PC-9 (cell line): ENCODE data around the gene LHX8. TPM values are rescaled to one million over a fixed set of nuclear protein-coding genes. Genes with fewer than 3 reads are reported as not detected.

ENCODE experiments used
- BruUV-seq: library from RNA; stranded (reverse); fragments of 400-500 nt; replicated peaks from 2 replicates; lab custom pipeline; 2021; lab: Mats Ljungman, UMichigan
- CTCF ChIA-PET: fragments of 300-600 bp; sonication (Branson Sonifier 250); formaldehyde crosslinking; loops from one replicate; lab custom pipeline; 2022; ENCODE audit warnings: antibody characterized with exemption; lab: Charles Lee
- POLR2A ChIA-PET: fragments of 300-600 bp; sonication (Branson Sonifier 250); formaldehyde crosslinking; loops from one replicate; lab custom pipeline; 2022; ENCODE audit warnings: antibody characterized with exemption; ENCODE audit not compliant: unreplicated experiment; lab: Charles Lee
- DNase-seq, 2 experiments: peaks; one replicate each; pipeline versions ENCODE4 v3.0.0 to v3.0.0-alpha.2; 2015 to 2022; ENCODE audit warnings: mixed read lengths in 1 of 2
- H2AFZ ChIP-seq: fragments of 200-600 bp; sonication (generic); 2 replicates; pipeline ENCODE4 v1.8.1; 2017; ENCODE audit warnings: antibody characterized with exemption
- H3F3A ChIP-seq: fragments of 200-600 bp; sonication (generic); 2 replicates; pipeline ENCODE4 v1.8.1; 2017; ENCODE audit warnings: antibody characterized with exemption, mild to moderate bottlenecking, low read depth; ENCODE audit not compliant: insufficient read depth
- H3K27ac ChIP-seq: fragments of 200-600 bp; sonication (generic); 2 replicates; pipeline ENCODE4 v1.6.1; 2016; ENCODE audit warnings: mixed run types
- H3K27me3 ChIP-seq: fragments of 200-600 bp; sonication (generic); 2 replicates; pipeline ENCODE4 v1.6.1; 2016; ENCODE audit warnings: low read depth, mixed run types; ENCODE audit not compliant: insufficient read depth
- H3K36me3 ChIP-seq: fragments of 200-600 bp; sonication (generic); 2 replicates; pipeline ENCODE4 v1.6.1; 2016; ENCODE audit warnings: low read depth, mixed run types
- H3K4me1 ChIP-seq: fragments of 200-600 bp; sonication (generic); replicated peaks from 2 replicates; pipeline ENCODE4 v1.6.1; 2016; ENCODE audit warnings: mixed run types; ENCODE audit not compliant: insufficient read depth
- H3K4me2 ChIP-seq: fragments of 200-600 bp; sonication (generic); 2 replicates; pipeline ENCODE4 v1.6.1; 2017; ENCODE audit warnings: mixed run types
- H3K4me3 ChIP-seq: fragments of 200-600 bp; sonication (generic); 2 replicates; pipeline ENCODE4 v1.6.1; 2016; ENCODE audit warnings: mixed run types
- H3K79me2 ChIP-seq: fragments of 200-600 bp; sonication (generic); 2 replicates; pipeline ENCODE4 v1.6.1; 2017; ENCODE audit warnings: low read depth, mixed run types
- H3K9me2 ChIP-seq: fragments of 200-600 bp; sonication (generic); 2 replicates; pipeline ENCODE4 v1.8.1; 2017; ENCODE audit warnings: mild to moderate bottlenecking; ENCODE audit not compliant: insufficient read depth
- H3K9me3 ChIP-seq: fragments of 200-600 bp; sonication (generic); 2 replicates; pipeline ENCODE4 v1.8.1; 2016; ENCODE audit warnings: low read depth; ENCODE audit not compliant: insufficient read depth
- H4K20me1 ChIP-seq: fragments of 200-600 bp; sonication (generic); 2 replicates; pipeline ENCODE4 v1.8.1; 2017; ENCODE audit not compliant: insufficient read depth
- CTCF ChIP-seq: fragments of 200-600 bp; sonication (generic); conservative IDR thresholded peaks from 2 replicates; pipeline ENCODE4 v1.6.1; 2017; ENCODE audit warnings: mixed run types, antibody characterized with exemption, mild to moderate bottlenecking, moderate library complexity
- EZH2 ChIP-seq: fragments of 200-600 bp; sonication (generic); IDR thresholded peaks from 2 replicates; pipeline ENCODE4 v1.8.0; 2017; ENCODE audit warnings: antibody characterized with exemption, low read depth
- intact Hi-C: fragments of 100-400 bp; cut with micrococcal nuclease; formaldehyde crosslinking; loops from one replicate; pipeline ENCODE4 v1.10.0; 2022; ENCODE audit not compliant: unreplicated experiment
- total RNA-seq: library from RNA; stranded (reverse); gene quantifications from 2 replicates; pipeline ENCODE4 v1.2.3, GENCODE V29; 2021

Gene LHX8
- total RNA-seq, 1 experiment from 2014 or later = not detected

- BruUV-seq = no TSS peak
- Histone ChIP-seq H3K27ac (no peak overlapping the region), H3K9me3 (no peaks in the 10 kb centered on the region), H3F3A (no peaks in the 10 kb centered on the region), H3K36me3 (no peaks in the 10 kb centered on the region), H3K79me2 (no peaks in the 10 kb centered on the region), H3K4me3 (no peak overlapping the region), H3K27me3 (no peaks in the 10 kb centered on the region), H2AFZ (no peak overlapping the region), H3K4me2 (no peak overlapping the region), H3K4me1 (no peaks in the 10 kb centered on the region), H3K9me2 (no peaks in the 10 kb centered on the region), H4K20me1 (no peaks in the 10 kb centered on the region)
- no peak for TF ChIP-seq EZH2
- TF ChIP-seq CTCF = no peak
- ChIA-PET POLR2A (no interaction called here), CTCF (no interaction called here)
- intact Hi-C loops = no loop called here
- no peak for DNase-seq
Observed at GRCh38 chr1:75166821-75167220, 32.6 kb downstream of the LHX8 start.

GRCh38 chr1:75170011-75170410 is 35.8 kb downstream of the LHX8 start:
- no peak for DNase-seq
- TF ChIP-seq EZH2 (no peak), CTCF (no peak)
- H3K4me1 ChIP-seq = no peaks in the 10 kb centered on the region
- intact Hi-C loops = no loop called here
- no peak overlapping the region for H3K4me2 ChIP-seq
- H3K27me3 ChIP-seq = no peaks in the 10 kb centered on the region
- no peak overlapping the region for H3K27ac ChIP-seq
- H4K20me1 ChIP-seq = no peaks in the 10 kb centered on the region
- H3K36me3 ChIP-seq = no peaks in the 10 kb centered on the region
- H3K9me3 ChIP-seq = no peaks in the 10 kb centered on the region
- no peaks in the 10 kb centered on the region for H3F3A ChIP-seq
- no peak overlapping the region for H3K4me3 ChIP-seq
- CTCF ChIA-PET = no interaction called here
- H3K9me2 ChIP-seq = no peaks in the 10 kb centered on the region
- no peak overlapping the region for H2AFZ ChIP-seq
- no TSS peak for BruUV-seq
- POLR2A ChIA-PET = no interaction called here
- no peaks in the 10 kb centered on the region for H3K79me2 ChIP-seq

GRCh38 chr1:75170981-75171380 is 36.8 kb downstream of the LHX8 start:
- H3K4me2 ChIP-seq = no peak overlapping the region
- no TSS peak for BruUV-seq
- ChIA-PET CTCF (no interaction called here), POLR2A (no interaction called here)
- no peaks in the 10 kb centered on the region for H3K9me2 ChIP-seq
- no peaks in the 10 kb centered on the region for H3K36me3 ChIP-seq
- no peaks in the 10 kb centered on the region for H3K4me1 ChIP-seq
- H3K79me2 ChIP-seq = no peaks in the 10 kb centered on the region
- no peak overlapping the region for H2AFZ ChIP-seq
- H3K27me3 ChIP-seq = no peaks in the 10 kb centered on the region
- H4K20me1 ChIP-seq = no peaks in the 10 kb centered on the region
- no peaks in the 10 kb centered on the region for H3K9me3 ChIP-seq
- H3K4me3 ChIP-seq = no peak overlapping the region
- intact Hi-C loops = no loop called here
- DNase-seq = no peak
- H3F3A ChIP-seq = no peaks in the 10 kb centered on the region
- no peak overlapping the region for H3K27ac ChIP-seq
- TF ChIP-seq EZH2 = no peak
- TF ChIP-seq CTCF = no peak
